GM23248 (cell line): ENCODE data around the gene NPC1L1.

Experiments
- EZH2 ChIP-seq: fragments of 200-600 bp; sonication (generic); IDR thresholded peaks from 2 replicates; pipeline ENCODE4 v1.6.1; 2018; ENCODE audit warnings: antibody characterized with exemption, mild to moderate bottlenecking; ENCODE audit not compliant: insufficient read depth, poor library complexity, severe bottlenecking
- EZH2phosphoT487 ChIP-seq: fragments of 200-600 bp; sonication (generic); IDR thresholded peaks from 2 replicates; pipeline ENCODE4 v1.6.1; 2018; ENCODE audit warnings: antibody characterized with exemption, moderate library complexity, mild to moderate bottlenecking, low read depth; ENCODE audit not compliant: insufficient read depth

GRCh38 chr7:44477938-44478337 lies 63.2 kb downstream of the NPC1L1 start:
- TF ChIP-seq EZH2phosphoT487: no peak
- TF ChIP-seq EZH2: no peak
